Adipose tissue (tissue), 3 donors: Measurements from ENCODE around the gene BCAS3. TPM values are rescaled to one million over a fixed set of nuclear protein-coding genes. Genes with fewer than 3 reads are reported as not detected.
"Not testable (repeated sequence)": the region's sequence is repeated elsewhere in the genome, so short reads cannot be mapped to it uniquely, and the experiment has no call there.

ENCODE experiments used
- H3K27ac ChIP-seq: one replicate; pipeline ENCODE4 v1.5.1; 2013; ENCODE audit warnings: low read depth, low read length
- WGBS, 3 donors: extraction: QIAGEN DNeasy Blood & Tissue Kit; methylation state at CpG; one replicate each; pipeline ENCODE4 v1.1.7; 2013; 5-methylcytosine and 5-hydroxymethylcytosine counted together
- polyA plus RNA-seq, 3 donors: library from polyadenylated mRNA; stranded (reverse); fragments of 200-250 nt; gene quantifications; one replicate each; pipeline ENCODE4 v1.2.3, GENCODE V29; 2013
- donor health status: healthy with polysubstance abuse.
- donor health status: Bipolar disorder and iron deficiency.
- donor health status: healthy.

BCAS3 gene
- polyA plus RNA-seq, 3 donors, result 5.2 to 8.5 (median 5.4) TPM

DNA sequence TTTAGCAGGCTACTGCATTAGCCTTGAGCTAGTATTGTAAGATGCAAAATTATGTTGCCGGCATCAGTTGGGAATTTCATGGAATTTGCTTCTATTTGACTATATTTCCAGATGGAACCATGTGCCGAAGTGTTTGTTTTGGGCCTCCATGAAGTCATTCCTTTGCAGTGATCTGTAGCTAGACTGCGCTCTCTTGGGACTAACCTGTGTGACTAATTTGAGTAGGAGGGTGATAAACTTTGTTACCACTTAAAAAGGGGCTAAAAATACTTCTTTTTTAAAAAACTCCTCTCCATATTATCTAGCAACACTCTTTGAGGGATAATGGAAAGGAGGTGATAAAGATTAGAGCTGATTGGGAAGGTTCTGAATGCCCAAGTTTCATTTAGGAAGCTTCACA lies 555.2 kb downstream of the BCAS3 start:
- WGBS, 3 donors, result 93 to 99% (median 93%) methylated on average over 3 of the region's 3 CpGs
- no peak overlapping the region for H3K27ac ChIP-seq

DNA sequence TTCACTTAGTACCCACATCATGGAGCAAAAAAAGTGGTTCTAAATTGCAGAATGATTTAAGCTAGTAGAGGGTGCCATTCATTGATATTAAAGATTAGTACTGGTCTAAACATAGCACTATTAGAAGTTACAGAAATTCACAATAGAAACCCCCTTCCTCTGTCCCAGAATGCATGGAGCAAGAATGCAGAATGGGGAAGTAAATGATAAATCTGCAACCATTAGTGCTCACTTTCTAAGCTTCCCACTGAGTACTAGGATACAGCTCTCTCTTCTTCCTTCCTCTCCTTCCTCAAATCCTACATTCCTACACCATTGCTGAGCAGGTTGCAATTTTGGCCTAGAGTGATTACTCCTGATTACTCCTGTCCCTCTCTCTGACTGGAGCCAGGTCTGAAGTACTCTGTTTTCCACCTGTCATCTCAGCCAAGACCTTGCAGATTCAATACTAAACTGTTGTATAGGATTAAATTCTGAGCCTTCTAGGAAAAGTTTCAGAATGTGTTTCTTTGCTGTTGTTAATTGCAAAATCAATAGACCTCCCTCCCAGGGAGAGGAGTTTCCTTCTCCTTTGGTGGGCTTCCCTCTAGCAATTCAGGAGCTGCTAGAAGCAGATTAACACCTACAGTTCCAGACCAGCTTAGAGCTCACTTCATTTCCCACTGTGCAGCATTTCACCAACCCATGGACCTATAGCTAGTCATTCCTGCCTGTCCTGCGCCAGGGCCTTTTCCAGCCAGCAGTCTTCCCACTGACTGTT lies 556.5 kb downstream of the BCAS3 start:
- WGBS, 3 donors, result 95 to 100% (median 100%) methylated on average over 1 of the region's 1 CpG
- H3K27ac ChIP-seq, result no peak overlapping the region

DNA sequence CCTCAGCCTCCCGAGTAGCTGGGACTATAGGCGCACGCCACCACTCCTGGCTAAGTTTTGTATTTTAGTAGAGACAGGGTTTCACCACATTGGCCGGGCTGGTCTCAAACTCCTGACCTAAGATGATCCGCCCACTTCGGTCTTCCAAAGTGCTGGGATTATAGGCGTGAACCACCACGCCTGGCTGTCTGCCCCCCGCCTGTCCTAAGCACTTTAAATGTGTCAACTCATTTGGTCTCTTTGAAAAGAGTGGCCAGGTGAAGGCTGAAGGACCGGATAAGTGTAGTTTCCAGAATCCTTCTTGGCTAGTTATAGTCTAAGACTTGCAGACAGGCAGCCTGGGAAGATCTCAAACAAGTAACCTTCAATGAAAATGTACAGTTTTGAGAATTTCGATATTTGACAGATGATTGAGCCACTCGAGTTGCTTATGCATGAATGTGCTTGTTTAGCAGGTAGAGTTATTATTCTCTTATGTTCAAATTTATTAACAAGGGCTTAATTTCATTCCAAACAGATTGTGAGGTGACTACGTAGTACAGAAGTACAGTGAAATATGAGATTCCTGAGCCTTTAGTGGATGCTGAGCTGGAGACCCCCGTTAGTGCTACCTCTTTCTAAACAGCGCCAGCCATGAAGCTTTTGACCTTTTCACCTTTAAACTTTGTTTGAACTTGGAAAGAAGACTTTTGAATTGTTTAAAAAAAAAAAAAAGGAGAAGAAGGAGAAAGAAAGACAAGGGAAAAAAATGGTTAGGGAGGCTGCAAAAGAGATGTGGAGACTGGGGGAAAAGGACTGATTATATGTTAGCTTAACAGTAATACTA lies 557.6 kb downstream of the BCAS3 start:
- no peak overlapping the region for H3K27ac ChIP-seq
- WGBS, 3 donors, result 83 to 85% (median 83%) methylated on average over 15 of the region's 15 CpGs

DNA sequence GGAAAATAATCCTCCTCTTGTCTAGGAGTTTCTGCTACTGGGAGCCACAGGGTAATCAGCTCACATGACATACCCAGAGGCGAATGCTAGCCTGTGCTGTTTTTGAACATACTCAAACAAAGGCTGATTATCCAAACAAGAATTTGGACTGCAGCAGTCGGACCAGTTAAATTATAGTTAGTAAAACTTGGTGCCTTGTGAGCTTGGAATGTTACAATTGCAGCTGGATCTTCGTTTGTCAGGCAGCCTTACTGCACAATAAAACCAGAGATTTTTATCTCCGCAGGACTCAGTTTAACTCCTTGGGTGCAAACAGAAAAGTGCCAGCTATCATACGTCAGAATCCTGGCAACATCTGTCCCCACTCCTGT lies 558.2 kb downstream of the BCAS3 start:
- no peak overlapping the region for H3K27ac ChIP-seq

DNA sequence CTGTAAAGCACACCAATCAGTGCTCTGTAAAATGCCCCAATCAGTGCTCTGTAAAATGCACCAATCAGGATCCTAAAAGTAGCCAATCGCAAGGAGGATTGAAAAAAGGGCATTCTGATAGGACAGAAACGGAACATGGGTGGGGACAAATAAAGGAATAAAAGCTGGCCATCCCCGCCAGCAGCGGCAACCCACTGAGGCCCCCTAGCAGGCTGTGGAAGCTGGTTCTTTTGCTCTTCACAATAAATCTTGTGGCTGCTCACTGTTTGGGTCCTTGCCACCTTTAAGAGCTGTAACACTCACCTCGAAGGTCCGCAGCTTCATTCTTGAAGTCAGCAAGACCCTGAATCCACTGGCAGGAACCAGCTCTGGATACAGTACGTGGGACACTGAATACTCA lies 559.6 kb downstream of the BCAS3 start:
- no peak overlapping the region for H3K27ac ChIP-seq
- WGBS, 3 donors, result 97 to 98% (median 97%) methylated on average over 7 of the region's 7 CpGs

More for the DNA sequence above, 558.2 kb downstream of the BCAS3 start:
- 37 to 74% (median 59%) methylated on average over 5 of the region's 5 CpGs for whole genome bisulfite sequencing, 3 donors

DNA sequence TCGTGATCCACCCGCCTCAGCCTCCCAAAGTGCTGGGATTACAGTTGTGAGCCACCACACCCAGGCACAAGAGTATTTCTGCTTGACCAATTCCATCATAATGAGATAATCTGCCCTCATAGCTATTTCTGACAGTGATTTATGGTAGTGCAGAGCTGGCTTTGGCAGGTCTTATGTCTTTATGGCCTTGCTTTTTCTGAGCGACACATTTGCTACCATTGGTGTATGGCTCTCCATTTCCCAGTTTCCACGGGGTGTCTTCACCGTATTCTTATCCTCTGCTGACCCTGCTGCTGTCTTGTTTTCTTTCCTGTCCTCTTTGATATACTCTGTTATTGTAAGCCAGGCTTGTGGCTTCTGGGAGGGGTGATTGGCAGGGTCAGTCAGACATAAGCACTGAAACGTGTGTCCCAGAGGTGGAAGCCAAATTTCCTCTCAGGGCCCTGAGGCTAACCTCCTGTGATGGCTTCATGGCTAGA lies 560.8 kb downstream of the BCAS3 start:
- no peak overlapping the region for H3K27ac ChIP-seq
- 77 to 83% (median 81%) methylated on average over 6 of the region's 6 CpGs for WGBS, 3 donors

DNA sequence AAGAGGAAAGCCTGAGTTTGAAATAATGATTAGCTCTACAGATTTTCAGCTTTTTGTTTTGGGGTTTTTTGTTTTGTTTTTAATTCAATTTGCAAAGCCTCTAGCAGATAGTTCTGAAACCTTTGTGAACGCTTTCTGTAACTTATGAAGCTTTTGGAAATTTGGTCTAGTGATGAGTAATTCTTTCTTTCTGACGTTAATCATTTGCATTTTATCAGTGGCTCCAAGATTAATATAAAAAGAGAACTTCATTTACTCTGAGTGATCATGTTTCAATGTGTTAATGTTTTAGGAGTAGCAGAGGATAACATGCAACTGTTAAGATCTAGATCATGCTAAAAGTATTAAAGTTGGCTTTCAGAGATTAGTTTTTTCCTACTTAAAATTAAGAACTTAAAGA lies 561.7 kb downstream of the BCAS3 start:
- 64 to 74% (median 64%) methylated on average over 2 of the region's 2 CpGs for WGBS, 3 donors
- no peak overlapping the region for H3K27ac ChIP-seq

DNA sequence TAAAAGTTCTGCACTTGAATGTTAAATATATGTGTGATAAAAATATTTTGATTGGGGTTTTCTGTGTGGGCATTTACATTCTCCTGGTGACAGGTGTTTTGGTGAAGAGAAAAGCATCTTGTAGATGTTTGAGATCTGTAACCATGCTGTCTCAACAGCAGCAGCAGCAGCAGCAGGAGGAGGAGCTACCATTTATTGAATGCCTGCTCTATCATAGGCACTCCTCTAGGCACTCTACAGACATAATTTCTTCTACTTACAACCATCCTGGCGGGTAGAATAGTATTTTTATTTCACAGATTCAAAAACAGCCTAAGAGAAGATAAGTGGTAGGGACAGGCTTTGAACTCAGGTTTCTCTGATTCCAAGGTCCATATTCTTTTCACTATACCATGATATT lies 562.3 kb downstream of the BCAS3 start:
- H3K27ac ChIP-seq, result no peak overlapping the region
- WGBS, 3 donors, result 96 to 100% (median 100%) methylated on average over 1 of the region's 1 CpG

DNA sequence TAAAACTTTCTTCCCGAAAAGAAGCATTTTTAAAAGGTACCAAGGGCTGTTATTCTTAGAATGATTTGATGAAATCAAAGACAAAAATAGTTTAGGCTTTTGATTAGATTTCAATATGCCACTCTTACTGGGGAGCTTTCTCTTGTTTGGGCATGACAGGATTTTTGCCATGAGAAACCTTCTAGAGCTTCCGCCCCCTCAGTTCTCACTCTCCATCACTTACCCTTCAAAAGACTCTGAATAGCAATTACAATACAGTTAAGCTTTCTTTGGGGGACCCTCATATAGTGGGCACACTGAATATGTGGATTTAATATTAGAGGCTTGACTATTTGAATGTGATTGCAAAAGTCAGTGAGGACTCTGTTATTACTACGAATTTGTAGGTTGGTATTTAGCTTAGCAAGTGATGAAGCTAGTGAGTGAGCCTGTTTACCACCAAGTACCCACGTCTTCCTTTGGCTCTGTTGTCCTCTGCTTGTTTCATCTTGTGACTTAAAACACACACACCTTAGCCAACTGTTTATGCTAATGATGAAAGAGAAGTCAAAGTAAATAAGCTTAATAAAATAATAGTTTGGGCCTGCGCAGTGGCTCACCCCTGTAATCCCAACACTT lies 563.3 kb downstream of the BCAS3 start:
- no peak overlapping the region for H3K27ac ChIP-seq
- WGBS, 3 donors, result 92 to 93% (median 93%) methylated on average over 5 of the region's 5 CpGs

DNA sequence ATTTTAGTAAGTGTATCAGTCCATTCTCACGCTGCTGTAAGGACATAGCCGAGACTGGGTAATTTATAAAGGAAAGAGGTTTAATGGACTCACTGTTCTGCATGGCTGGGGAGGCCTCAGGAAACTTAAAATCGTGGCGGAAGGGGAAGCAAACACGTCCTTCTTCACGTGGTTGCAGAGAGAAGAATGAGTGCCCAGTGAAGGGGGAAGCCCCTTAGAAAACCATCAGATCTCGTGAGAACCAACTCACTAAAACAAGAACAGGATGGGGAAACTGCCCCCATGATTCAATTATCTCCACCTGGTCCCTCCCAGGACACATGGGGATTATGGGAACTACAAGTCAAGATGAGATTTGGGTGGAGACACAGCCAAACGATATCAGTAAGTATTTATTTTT lies 567.3 kb downstream of the BCAS3 start:
- 69 to 93% (median 76%) methylated on average over 8 of the region's 8 CpGs for WGBS, 3 donors
- not testable (repeated sequence) for H3K27ac ChIP-seq

DNA sequence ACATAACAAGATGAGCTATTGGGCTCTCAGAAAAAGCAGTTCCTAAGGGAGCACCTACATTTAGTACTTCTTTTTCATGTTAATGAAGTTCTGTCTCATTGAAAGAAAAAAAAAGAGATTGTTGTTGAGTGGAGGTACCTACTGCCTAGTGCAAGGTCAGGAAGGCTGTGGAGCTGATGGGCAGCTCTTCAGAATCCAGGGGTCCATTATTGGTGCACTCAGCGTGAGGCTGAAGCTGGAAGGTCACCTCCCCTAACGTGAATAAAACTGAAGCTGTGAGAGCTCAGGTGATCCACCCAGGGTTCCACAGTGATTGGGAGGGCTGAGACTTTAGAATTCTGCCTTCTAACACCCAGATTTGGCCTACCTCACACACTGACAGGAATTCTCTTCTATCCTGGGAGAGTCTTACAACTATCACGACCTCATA lies 568.1 kb downstream of the BCAS3 start:
- 94 to 97% (median 95%) methylated on average over 3 of the region's 3 CpGs for WGBS, 3 donors
- H3K27ac ChIP-seq, result no peak overlapping the region

DNA sequence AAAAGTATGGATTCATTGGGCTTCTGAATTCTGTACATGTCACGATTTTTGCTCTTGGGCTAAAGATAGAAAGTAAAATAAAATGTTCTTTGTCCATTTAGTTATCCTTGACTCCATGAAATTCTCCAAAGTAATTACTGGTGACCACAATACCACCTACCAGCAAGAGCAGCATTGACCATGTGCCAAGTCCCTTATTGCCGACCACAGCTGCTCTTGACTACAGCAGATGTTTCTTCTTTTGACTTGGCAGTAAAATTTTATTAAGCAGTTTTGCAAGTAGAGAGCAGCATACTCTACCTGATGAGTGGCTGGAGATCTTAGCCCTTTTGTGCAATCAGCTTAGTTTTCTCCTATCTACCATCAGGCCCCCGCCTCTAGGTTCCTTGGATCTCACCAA lies 569.8 kb downstream of the BCAS3 start:
- 67 to 84% (median 80%) methylated on average over 3 of the region's 3 CpGs for WGBS, 3 donors

DNA sequence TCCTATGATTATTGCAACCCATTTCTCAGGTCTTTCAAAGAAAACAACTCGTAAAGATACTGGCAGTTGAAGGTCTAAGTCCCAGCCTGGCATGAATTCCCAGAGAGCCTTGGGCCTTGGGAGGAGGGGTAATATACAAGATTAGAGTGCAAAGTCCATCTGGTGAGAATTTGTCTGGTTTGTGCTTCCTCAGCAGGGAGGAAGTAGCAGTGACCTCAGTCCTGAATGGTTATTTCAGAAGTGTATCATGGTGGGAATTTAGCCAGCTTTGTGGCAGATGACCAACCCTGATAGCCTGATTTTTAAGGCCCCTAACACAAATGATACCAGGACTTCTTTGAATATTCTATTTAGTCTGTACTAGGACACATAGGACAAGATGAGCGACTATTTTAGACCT lies 570.7 kb downstream of the BCAS3 start:
- no peak overlapping the region for H3K27ac ChIP-seq
- 62 to 89% (median 87%) methylated on average over 2 of the region's 2 CpGs for WGBS, 3 donors

More for the DNA sequence above, 569.8 kb downstream of the BCAS3 start:
- no peak overlapping the region for H3K27ac ChIP-seq

DNA sequence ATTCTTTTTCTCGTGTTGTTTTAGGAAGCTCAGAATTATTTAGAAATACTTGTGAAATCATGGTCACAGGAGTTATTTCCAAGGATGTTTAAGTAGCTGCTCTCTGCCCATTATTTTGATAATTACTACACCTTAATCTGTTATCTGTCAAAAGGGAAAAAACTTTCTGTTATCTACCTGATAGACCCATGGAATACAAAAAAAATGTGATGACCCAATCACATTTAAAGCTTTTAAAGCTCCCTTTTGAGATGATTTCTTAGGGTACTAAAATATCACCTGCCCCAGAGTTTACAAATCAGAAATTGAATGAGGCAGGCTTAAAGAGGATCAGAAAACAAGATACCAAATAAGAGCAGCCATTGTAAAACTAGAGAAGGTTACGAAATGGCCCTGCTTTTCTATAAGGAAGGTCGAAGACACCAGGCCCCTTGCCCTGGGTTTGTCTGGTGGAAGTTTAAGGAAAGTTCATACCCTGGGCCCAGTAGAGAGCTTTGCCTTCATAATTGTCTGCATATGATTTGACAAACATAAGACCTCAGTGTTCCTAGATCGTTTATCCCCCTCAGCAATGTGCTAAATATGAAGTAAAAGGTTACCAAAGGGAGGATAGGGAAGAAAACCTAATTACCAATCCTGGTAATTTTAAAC lies 572.1 kb downstream of the BCAS3 start:
- 64 to 89% (median 73%) methylated on average over 4 of the region's 4 CpGs for WGBS, 3 donors
- H3K27ac ChIP-seq, result no peak overlapping the region

DNA sequence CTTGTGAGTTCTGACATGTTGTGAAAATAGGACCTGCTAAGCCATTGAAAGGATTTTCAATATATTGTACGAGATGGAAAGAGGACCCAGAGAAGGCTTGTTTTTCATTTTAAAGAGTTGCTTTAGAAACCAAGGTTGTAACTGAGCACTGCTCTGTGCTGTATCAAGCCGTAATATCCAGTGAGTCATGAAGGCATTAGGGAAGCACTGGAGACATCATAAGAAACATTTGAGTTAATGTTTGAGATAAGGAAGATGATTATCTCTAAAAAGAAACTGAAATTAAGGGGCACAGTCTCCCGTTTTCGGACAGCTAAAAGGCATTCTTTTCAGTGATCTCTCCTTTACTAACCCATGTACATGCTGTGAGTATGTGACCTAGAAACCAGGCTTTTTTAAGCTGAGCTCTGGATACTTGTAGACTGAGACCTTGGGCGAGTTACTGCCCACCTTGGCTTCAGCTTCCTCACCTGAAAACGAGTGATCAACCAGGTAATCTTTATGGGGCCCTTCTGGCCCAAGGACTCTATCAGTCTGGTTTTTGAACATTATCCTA lies 572.8 kb downstream of the BCAS3 start:
- no peak overlapping the region for H3K27ac ChIP-seq
- WGBS, 3 donors, result 66 to 82% (median 70%) methylated on average over 6 of the region's 6 CpGs

DNA sequence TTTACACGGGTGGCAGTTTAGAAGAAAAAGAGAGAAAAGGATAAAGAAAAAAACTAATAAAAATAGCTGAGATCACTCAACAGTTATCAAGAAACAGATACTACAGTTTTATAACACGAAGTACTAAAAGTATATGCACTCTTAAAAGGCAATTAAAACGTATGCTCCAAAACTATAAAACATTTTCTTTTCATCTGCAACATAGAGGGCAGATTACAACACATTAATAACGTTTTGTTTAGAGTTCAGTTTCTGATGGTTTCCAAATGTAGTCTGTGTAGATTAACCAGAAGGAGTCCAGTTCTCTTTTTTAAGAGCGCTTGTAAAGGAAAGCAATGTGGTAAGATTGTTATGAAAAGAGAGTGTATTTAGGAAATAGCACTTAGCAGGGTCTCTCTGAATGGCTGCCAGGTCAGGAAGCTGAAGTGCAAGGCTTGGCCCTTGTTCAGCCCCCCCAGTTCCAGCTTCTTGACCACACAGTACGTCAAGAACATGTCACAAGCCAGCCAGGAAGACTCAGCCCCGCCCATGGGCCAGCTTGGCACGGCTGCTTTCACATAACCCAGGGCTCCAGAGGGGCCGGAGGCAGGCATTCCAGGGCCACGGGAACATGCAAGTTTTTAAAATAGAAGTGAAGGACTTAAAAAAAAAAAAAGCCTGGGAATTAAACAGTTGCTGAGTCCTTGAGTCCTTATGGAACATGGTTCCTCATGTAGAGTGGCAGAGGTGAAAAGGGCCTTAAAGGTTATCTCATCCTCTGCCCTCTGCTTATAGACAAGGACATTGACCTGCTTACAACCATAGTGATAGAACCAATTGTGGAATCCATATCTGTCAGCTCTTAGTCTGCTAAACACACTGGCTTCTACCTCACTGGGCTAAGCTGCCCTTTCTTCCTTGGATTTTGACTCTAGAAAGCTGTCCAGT lies 574.6 kb downstream of the BCAS3 start:
- H3K27ac ChIP-seq, result no peak overlapping the region
- WGBS, 3 donors, result 10 to 34% (median 12%) methylated on average over 10 of the region's 10 CpGs

DNA sequence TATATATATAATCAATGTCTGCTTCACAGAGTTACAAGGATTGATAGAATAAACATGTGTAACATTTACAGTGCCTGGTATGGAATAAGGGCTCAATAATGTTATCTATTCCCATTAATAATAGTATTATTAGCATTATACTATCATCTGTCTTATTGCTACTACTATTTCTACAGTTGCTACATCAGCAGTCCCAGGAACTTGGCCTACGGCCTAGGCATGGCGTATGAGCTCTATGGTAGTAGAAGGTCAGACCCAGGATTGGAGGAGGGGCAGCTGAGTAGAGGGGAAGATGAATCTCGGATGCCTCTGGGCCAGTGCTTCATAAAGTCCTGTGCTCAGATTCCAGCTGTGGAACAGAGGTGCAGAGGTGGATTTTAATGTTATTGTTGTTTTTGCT lies 575.7 kb downstream of the BCAS3 start:
- WGBS, 3 donors, result 54 to 84% (median 61%) methylated on average over 3 of the region's 3 CpGs
- H3K27ac ChIP-seq, result no peak overlapping the region
